GM18499 (cell line): ENCODE measurements around the gene PPP1R11.
"Not testable (repeated sequence)": the region's sequence is repeated elsewhere in the genome, so short reads cannot be mapped to it uniquely, and the experiment has no call there.

Experiments
- ATAC-seq: cut with Tn5 transposase; IDR thresholded peaks from one replicate; pipeline ENCODE4 v1.9.1; 2021; ENCODE audit warnings: moderate number of reproducible peaks; ENCODE audit not compliant: insufficient read depth, unreplicated experiment

The PPP1R11 gene

DNA sequence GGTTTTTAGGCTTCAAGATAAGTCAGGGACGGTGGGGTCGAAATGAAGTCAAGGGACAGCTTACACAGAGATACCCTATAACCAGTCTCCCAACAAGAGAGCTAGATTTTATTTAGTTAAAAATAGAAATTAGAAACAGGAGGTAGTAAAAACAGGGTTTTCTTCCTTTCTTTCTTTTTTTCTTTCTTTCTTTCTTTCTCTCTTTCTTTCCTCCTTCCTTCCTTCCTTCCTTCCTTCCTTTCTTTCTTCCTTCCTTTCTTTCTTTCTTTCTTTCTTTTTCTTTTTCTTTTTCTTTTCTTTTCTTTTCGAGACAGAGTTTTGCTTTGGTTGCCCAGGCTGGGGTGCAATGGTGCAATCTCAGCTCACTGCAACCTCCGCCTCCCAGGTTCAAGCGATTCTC, 51.7 kb downstream of the PPP1R11 start:
- not testable (repeated sequence) for ATAC-seq
